HG03280 (cell line): Measurements from ENCODE around the gene DNAJC1.

Source experiments
- ATAC-seq: cut with Tn5 transposase; IDR thresholded peaks from one replicate; pipeline ENCODE4 v1.9.1; 2021; ENCODE audit warnings: mild to moderate bottlenecking, moderate library complexity; ENCODE audit not compliant: unreplicated experiment

Gene DNAJC1

GRCh38 chr10:21962358-21962757 lies 41.2 kb downstream of the DNAJC1 start:
- ATAC-seq = no peak

- no peak for ATAC-seq
Observed at GRCh38 chr10:21961847-21962246, 41.7 kb downstream of the DNAJC1 start.

DNA sequence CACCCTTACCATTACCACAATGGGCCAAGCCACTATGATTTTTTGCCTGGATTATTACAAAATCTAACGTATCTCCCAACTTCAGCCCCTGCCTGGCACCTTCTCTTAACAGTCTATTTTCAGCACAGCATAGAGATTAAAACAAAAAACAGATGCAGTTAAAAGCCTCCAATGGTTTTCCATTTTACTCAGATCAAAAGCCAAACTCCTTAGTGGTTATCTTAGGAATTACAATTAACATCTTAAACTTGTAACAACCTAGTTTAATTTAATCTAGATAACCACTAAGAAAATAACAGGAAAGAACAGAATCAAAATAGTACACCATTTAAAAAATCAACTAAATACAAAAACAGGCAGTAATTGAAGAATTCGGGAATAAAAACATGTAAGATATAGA lies 43.5 kb downstream of the DNAJC1 start:
- ATAC-seq = no peak

- no peak for ATAC-seq
Observed at GRCh38 chr10:21954690-21955089, 48.8 kb downstream of the DNAJC1 start.

GRCh38 chr10:21954132-21954531 lies 49.4 kb downstream of the DNAJC1 start:
- no peak for ATAC-seq

GRCh38 chr10:21953585-21954057 lies 49.9 kb downstream of the DNAJC1 start:
- ATAC-seq = no peak

DNA sequence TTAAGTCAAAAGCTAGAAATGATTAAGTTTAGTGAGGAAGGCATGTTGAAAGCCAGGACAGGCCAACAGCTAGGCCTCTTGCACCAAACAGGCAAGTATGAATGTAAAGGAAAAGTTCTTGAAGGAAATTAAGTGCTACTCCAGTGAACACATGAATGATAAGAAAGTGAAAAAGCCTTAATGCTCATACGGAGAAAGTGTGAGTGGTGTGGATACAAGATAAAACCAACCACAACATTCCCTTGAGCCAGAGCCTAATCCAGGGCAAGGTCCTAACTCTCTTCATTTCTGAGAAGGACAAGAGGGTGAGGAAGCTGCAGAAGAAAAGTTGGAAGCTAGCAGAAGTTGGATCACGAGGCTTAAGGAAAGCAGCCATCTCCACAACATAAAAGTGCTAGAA lies 53.0 kb downstream of the DNAJC1 start:
- ATAC-seq = no peak

DNA sequence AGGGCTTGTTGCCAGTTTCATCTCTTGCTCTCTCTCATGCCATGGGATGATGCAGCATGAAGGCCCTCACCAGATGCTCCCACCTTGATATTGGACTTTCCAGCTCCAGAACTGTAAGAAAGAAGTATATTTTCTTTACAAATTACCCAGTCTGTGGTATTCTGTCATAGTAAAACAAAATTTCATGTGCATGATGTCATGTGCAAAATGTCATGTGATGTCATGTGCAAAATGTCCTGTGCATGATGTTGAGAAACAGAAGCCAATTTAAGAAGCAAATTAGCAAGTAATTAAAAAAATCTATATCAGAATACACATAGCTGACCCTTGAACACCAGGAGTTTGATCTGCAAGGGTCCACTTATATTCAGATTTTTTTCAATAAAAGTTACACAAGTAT lies 56.6 kb downstream of the DNAJC1 start:
- ATAC-seq = no peak

DNA sequence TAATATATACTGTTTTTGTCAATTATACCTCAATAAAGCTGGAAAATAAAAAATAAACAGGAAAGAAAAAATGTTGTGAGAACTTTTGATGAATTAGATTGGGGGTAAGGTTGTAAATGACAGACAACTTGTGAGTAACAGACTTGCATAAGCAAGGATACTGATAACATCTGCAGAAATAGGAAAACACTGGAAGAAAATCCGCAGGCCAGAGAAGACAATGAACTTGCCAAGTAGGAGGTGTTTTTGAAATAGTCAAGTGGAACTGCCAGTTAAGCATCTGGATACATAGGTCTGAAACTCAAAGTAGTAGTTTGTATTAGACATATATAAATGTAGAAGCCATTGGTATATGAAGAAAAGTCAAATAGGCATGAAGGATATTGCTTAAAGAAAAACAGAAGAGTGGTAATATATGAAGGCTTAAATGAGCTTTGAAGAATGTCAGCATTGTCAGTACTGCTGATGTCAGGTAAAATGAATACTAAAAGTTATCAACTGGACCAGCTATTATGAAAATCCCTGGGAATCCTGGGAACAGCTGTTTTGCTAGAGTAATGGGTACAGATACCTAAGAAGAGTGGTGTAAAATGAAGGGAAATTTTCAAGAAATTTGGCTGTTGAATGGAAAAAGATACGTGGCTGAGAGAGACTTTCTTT lies 58.7 kb downstream of the DNAJC1 start:
- no peak for ATAC-seq

DNA sequence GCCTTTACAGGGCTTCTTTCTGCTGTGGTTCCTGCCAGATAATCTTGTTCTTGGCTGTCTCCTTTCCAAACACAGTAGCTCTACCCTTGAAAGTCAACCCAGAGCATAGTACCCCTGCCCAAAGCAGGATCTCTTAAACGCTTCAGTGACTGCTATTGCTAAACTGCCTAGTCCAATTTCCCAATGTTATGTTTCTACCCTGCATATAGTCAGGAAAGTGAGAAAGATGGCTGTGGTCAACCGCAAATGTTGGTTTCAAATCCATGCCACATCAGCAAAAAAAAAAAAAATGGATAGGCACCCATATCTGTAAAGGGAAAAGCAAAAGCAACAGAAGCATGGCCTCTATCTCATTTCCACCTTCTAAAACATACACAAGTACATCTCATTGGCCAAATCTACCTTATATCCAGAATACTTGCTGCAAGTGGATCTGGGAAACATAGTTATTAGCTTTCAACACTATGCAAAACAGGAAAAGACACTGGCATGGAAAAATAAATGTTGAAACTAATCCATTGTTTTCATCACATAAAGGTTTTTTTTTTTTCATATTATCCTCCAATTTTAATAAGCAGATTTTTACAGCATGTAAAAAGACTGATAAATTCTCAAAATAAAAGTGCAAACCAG lies 59.8 kb downstream of the DNAJC1 start:
- ATAC-seq = no peak

DNA sequence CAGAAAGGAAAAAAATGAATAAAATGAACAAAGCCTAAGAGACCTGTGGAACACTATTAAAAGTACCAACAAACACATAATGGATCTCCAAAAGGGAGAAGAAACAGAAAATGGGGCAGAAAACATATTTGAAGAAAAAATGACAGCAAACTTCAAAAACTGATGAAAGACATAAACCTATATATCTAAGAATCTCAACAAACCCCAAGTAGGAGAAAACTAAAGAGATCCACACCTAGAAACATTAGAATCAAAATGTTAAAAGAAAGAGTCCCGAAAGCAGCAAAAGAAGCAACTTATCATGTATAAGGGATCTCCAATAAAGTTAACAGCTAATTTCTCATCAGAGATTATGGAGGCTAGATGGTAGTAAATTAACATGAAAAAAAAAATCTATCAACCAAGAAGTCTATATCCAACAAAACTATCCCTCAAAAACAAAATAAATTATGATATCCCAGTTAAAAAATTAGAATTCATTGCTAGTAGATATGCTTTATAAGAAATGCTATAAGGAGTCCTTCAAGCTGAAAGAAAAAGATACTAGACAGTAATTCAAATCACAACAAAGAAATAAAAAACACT lies 68.0 kb downstream of the DNAJC1 start:
- no peak for ATAC-seq

GRCh38 chr10:21934307-21934706 lies 69.2 kb downstream of the DNAJC1 start:
- ATAC-seq = no peak

DNA sequence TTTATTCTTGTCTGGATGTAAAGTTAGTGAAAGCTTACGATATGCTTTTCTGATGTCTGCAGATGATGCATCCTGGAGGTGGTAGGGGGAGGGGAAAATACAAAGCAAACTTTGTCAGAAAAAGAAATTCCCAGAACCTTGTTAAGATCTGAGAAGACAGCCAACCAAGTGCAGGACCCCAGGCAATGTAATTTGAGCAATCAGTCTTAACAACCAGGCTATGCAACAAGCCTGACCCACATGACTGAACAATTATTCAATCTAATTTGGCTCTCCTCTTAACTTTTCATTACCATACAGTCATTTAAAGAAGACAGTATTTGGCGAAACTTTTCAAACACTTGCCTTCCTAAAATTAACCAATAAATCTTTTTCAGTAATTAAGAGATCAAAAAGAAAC lies 74.5 kb downstream of the DNAJC1 start:
- ATAC-seq = no peak

DNA sequence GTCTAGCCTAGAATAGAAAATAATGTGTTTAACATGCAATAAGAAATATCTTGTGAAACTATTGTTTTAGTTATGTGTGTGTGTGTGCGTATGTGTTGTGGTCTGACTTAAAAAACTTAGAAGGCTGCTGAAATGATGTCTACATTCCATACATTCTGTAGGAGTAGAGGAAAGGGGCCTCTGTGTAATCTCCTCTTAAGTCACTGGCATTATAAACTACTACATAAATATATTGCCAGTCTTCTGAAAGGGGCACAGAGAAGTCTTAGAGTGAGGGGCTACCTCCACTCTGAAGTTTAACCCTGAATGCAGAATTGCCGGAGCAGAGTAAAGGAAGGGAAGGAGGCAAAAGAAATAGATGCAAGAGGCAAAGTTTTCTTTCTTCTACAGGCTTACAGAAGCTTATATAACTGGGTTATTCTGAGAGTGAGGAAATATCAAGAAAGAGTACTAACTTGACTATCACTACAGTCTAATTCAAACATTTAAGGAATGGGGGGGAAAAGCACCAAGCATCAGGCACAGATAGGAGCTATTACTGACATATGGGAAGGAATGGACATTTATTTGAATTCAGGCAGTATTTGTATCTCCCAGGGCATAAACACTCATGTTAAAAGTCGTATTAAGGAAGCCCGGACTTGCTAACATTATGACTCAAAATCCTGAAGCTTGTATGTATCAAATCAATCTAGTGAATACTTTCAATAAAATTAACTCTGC lies 75.7 kb downstream of the DNAJC1 start:
- no peak for ATAC-seq

DNA sequence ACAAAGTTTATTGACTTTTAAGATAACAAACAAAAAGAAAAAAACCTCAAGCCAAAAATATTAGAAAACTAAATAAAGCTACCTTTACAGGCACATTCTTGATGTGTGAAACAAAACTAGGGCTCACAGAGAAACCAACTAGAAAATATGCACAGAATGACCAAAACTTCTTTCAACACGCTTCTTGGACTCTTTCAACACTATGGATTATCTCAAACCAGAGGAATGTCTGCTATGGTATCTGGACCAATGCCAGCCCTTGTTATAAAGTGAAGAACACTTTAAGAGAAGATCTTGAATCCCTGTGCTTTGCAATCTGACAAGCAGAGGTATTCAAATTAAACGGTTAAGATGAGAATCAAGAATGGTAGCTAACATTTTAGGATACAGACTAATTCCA lies 76.6 kb downstream of the DNAJC1 start:
- no peak for ATAC-seq

GRCh38 chr10:21926358-21926925 lies 77.1 kb downstream of the DNAJC1 start:
- no peak for ATAC-seq

DNA sequence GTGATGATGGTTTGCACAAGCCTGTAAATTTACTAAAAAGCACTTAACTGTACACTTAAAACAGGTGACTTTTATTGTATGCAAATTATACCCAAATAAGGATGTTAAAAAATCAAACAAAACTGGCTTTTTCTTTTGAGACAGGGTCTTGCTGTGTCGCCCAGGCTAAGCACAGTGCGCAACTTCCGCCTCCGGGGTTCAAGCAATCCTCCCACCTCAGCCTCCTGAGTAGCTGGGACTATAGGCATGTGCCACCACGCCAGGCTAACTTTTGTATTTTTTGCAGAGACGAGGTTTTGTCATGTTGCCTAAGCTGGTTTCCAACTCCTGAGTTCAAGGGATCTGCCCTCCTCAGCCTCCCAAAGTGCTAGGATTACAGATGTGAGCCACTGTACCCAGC lies 77.7 kb downstream of the DNAJC1 start:
- ATAC-seq = no peak

DNA sequence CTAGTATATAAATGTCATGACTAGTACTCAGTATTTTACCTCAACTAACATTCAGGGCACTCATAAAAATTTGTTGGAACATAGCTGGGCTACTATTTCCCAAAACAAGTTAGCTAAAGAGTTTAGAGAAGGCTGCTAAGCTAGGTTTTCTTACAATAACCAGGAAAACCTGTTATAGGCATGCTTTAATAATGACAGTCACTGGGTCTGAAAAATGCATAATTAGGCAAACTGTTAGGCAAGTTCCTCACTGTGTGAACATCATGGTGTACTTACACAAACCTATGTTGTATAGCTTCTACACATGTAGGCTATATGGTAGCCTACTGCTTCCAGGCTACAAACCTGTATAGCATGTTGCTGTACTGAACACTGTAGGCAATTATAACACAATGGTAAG lies 79.0 kb downstream of the DNAJC1 start:
- ATAC-seq = no peak

GRCh38 chr10:21920633-21921032 lies 82.9 kb downstream of the DNAJC1 start:
- ATAC-seq = no peak

GRCh38 chr10:21919906-21920305 lies 83.6 kb downstream of the DNAJC1 start:
- no peak for ATAC-seq

DNA sequence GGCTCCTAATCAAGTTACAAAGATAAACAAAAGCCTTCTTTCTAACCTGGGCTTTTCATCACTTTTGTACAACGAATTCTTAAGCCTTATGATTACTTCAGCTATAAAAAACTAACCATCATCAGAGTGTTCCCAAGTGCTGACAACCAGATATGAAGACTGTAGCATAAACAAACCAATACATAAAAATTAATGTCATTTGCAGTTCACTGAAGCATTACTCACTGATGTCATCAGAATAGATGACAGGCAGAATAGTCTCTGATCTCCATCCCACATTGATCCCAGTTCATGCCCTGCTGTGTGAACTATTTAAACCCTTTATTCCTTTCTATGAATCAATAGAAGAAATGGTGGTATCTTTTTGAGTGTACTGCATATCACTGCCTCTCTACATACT lies 84.4 kb downstream of the DNAJC1 start:
- ATAC-seq = no peak
